Measurements from ENCODE around the gene MB. TPM values are rescaled to one million over a fixed set of nuclear protein-coding genes. Genes with fewer than 3 reads are reported as not detected.

The MB gene
- total RNA-seq, 1 experiment from 2014 or later, result 17.3 TPM

- intact Hi-C loops (cut with micrococcal nuclease; ENCODE audit: unreplicated experiment), result no loop called here
- H3K36me3 ChIP-seq (ENCODE audit: control insufficient read depth, insufficient read depth, low read length), result no peaks in the 10 kb centered on the region
- TF ChIP-seq POLR2AphosphoS5 (IDR thresholded peaks at IDR 0.05; ENCODE audit: low read depth, low read length) (no peak), REST (IDR thresholded peaks at IDR 0.05; ENCODE audit: insufficient read depth in 1 of 2, low read depth in 2 of 2, low read length in 1 of 2) (no peak), CTCF (IDR thresholded peaks at IDR 0.05) (no peak), TCF7L2 (IDR thresholded peaks at IDR 0.05; ENCODE audit: low read depth, low read length) (no peak), SIN3A (IDR thresholded peaks at IDR 0.05; ENCODE audit: borderline replicate concordance, insufficient read depth, low read depth, low read length) (no peak)
- H3K27ac ChIP-seq (ENCODE audit: low read length), result peak overlapping the region; percentile 1; the same call in 1 of the 2 replicates
- POLR2A ChIA-PET, result no interaction called here
- H3K4me1 ChIP-seq (ENCODE audit: control insufficient read depth, insufficient read depth, low read length), result peaks cover 24% of the 10 kb centered on the region
- no peaks in the 10 kb centered on the region for H3K9me3 ChIP-seq (ENCODE audit: control insufficient read depth, insufficient read depth, low read depth, low read length)
- DNase-seq (ENCODE audit: low read depth, low spot score), result no peak
- CTCF ChIA-PET, result no interaction called here
- BruUV-seq (replicated peaks), result no TSS peak
- H3K4me3 ChIP-seq (ENCODE audit: low read depth in 2 of 2, low read length in 2 of 2), result no peak overlapping the region
- H3K27me3 ChIP-seq (ENCODE audit: control insufficient read depth, insufficient read depth, low read length), result no peaks in the 10 kb centered on the region
- in situ Hi-C loops (cut with HindIII; ENCODE audit: low pct_unique_long_range_greater_than_20kb, low sequenced_read_pairs), result no loop called here
- no peak for ATAC-seq
Observed at GRCh38 chr22:35632935-35633334, 15.8 kb upstream of the MB start.

- Histone ChIP-seq H3K36me3 (ENCODE audit: control insufficient read depth, insufficient read depth, low read length) (no peaks in the 10 kb centered on the region), H3K9me3 (ENCODE audit: control insufficient read depth, insufficient read depth, low read depth, low read length) (no peaks in the 10 kb centered on the region), H3K27me3 (ENCODE audit: control insufficient read depth, insufficient read depth, low read length) (no peaks in the 10 kb centered on the region), H3K27ac (ENCODE audit: low read length) (peak overlapping the region; percentile 97), H3K4me3 (ENCODE audit: low read depth in 2 of 2, low read length in 2 of 2) (no peak overlapping the region), H3K4me1 (ENCODE audit: control insufficient read depth, insufficient read depth, low read length) (peaks cover 25% of the 10 kb centered on the region)
- DNase-seq (ENCODE audit: low read depth, low spot score), result no peak
- CTCF ChIA-PET, result no interaction called here
- ATAC-seq, result 0 out of 2 replicates have a peak, but pooled peaks have one; percentile 23
- peak; percentile 84 for TF ChIP-seq CTCF (IDR thresholded peaks at IDR 0.05)
- no peak for TF ChIP-seq TCF7L2 (IDR thresholded peaks at IDR 0.05; ENCODE audit: low read depth, low read length)
- intact Hi-C loops (cut with micrococcal nuclease; ENCODE audit: unreplicated experiment) (no loop called here), in situ Hi-C loops (cut with HindIII; ENCODE audit: low pct_unique_long_range_greater_than_20kb, low sequenced_read_pairs) (no loop called here)
- POLR2A ChIA-PET, result no interaction called here
- BruUV-seq (replicated peaks), result no TSS peak
Observed at GRCh38 chr22:35631597-35631996, 14.5 kb upstream of the MB start.
